GM19025 (cell line): Measurements from ENCODE around the gene RPS15.
"Not testable (repeated sequence)": the region's sequence is repeated elsewhere in the genome, so short reads cannot be mapped to it uniquely, and the experiment has no call there.

Source experiments
- ATAC-seq: cut with Tn5 transposase; IDR thresholded peaks from one replicate; pipeline ENCODE4 v1.9.1; 2021; ENCODE audit warnings: mild to moderate bottlenecking, low read depth, moderate library complexity; ENCODE audit not compliant: unreplicated experiment

The RPS15 gene

GRCh38 chr19:1417681-1418495 is 20.3 kb upstream of the RPS15 start:
- no peak for ATAC-seq

DNA sequence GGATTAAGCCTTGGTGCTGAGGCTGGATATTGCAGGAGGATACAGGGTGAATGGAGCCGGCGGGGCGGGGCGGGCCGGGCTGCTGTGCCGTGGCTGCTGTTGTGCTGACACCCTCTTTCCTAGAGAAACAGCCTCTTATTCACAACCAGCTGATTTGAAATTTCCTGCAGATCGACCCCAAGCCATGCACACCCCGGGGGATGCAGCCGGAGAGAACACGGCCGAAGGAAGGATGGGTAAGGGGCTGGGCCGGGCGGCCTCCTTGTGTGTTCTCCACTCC is 19.8 kb upstream of the RPS15 start:
- ATAC-seq = no peak

DNA sequence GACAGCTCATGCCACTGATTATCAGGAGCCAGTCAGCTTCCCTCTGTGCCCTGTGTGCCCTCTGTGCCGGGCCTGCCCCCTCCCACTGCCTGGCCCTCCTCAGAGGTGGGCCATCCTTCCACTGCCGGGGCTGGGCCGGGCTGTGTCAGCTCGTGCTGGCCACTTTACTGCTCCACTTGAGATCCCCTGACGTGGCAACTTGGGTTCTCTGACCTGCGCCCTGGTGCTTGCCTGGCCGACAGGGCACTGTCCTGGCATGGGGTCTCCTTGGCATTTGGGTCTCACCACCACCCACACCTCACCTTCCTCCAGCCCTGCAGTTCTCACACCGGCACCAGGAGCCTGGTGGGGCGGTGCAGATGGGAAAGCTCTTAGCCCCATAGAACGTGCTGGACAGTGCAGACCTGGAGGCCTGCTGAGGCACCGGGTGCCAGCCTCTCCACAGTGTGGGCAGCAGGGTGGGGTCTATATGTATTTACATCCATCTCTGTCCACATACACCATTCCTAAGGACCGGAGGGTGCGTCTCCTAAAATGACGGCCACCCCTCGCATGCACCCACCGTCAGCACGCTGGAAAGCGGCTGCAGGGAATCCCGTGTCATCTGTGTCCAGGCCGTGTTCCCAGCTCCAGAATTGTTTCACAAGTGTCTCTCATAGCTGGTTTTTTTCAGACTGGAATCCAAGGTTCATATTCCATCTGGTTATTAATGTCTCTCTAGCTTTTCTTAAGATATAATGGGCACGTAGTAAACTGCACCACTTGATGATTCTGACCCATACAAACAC is 19.1 kb upstream of the RPS15 start:
- ATAC-seq = no peak

DNA sequence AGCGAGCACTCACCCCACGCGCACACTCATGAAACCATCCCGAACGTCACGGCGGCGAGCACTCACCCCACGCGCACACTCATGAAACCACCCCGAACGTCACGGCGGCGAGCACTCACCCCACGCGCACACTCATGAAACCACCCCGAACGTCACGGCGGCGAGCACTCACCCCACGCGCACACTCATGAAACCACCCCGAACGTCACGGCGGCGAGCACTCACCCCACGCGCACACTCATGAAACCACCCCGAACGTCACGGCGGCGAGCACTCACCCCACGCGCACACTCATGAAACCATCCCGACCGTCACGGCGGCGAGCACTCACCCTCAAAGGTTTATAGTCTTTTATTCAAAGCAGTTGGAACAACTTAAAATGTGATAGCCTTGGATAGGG is 18.1 kb upstream of the RPS15 start:
- ATAC-seq = not testable (repeated sequence)

DNA sequence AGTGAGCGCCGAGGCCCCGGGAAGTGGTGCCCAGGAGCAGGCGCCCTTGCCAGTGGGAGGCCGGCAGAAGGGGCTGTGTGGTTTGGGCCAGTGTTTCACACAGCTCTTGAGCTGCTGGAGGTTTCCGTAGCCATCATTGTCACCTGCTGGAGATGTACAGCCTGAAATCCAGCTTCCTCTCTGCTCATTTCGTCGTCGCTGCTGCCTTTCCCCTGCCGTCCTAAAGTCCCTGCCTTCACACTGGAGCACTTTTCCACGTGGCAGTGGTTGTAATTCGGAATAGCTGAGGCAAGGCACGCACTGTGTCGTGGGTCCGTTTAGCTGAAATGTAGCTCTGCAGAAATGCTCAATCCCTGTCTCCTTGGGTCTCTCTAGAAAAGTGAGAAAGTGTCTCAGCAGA is 17.6 kb upstream of the RPS15 start:
- ATAC-seq = no peak

DNA sequence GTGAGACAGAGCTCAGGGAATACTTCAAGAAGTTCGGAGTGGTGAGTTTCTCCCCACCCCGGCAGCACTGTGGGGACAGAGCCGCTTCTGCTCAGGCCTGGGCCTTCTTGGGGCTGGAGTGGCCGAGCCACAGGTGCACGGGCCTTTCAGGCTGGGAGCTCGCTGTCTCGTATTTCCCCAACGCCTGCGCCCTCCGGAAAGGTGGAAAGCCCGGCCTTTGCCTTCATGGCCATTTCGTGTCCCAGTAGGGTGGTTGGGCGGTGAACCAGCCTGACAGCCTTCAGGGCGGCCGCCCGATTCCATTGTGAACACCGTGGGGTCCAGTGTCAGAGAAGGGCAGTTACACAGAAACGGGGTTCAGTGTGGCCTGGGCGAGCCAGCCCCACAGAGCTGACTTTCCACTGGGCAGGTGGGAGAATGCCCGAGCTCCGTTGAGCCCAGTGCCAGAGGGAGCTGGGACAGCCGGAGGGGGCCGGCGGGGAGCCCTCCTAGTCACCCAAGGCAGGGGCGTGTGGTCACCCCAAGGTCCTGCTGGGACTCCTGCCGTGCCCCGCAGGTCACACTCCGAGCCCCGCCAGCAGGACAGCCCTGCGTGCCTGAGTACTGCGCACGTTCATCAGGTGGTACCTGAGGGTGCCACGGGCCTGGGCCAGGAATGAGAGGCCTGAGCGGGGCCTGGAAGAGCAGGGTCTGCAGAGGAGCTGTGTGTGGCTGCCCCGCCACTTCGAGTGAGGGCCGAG is 16.8 kb upstream of the RPS15 start:
- ATAC-seq = no peak

- no peak for ATAC-seq
Observed at GRCh38 chr19:1421958-1422305, 16.3 kb upstream of the RPS15 start.

GRCh38 chr19:1422360-1422759 is 15.8 kb upstream of the RPS15 start:
- no peak for ATAC-seq

DNA sequence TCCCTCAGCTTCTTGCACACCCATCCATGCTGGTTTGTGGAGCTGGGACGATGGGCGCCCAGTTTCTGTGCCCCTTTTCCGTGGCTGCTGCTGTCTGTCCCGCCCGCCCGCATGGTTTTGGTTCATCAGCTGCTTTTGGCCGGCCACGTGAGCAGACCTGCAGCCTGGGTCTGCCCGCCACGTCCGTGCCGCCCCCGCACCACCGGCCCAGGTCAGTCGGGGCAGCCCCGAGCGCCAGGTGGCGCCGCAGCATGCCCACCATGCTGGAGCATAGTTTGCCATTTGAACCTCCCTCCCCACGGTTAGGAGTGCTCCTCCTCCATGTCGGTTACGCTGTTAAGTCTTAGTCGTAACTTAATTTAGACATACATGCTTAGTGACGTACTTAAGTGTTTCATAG is 15.3 kb upstream of the RPS15 start:
- ATAC-seq = no peak

- ATAC-seq = no peak
Observed at GRCh38 chr19:1423436-1424191, 14.6 kb upstream of the RPS15 start.

DNA sequence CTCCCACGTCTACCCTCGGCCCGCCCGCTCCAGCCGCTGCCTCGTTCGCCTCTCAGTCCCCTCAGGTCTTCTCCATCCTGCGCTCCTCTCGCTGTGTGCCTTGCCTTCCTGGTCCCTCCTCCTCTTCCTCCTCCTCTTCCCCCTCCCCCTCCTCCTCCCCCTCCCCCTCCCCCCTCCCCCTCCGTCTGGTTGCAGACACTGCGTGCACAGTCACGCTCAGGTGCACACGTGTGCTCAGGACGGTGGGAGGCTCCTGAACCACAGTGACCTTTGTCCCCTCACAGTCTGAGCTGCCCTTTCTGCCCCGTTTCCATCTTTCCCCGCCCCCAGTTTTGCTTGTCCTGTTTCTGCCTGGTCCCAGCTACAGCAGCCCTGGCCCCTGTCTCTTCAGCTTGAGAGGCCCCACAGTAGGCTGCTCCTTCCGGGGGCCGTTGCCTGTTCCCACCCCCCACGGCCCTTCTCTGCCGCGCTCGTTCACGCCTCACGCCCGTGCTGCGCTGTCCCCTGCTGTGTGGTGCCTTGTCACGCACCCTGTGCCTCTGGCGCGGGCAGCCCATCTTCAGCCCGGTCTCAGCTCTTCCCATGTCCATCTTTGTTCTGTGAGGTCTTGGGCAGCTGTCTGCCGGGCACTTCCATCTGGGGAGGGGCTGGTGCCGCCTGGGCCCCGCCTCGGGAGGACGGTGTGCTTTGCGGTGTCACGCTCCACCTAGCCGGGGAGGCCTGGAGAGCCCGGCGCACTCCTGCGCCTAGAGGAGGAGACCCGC is 13.8 kb upstream of the RPS15 start:
- ATAC-seq = no peak

- no peak for ATAC-seq
Observed at GRCh38 chr19:1425102-1425837, 12.9 kb upstream of the RPS15 start.

- ATAC-seq = no peak
Observed at GRCh38 chr19:1425902-1426301, 12.3 kb upstream of the RPS15 start.

DNA sequence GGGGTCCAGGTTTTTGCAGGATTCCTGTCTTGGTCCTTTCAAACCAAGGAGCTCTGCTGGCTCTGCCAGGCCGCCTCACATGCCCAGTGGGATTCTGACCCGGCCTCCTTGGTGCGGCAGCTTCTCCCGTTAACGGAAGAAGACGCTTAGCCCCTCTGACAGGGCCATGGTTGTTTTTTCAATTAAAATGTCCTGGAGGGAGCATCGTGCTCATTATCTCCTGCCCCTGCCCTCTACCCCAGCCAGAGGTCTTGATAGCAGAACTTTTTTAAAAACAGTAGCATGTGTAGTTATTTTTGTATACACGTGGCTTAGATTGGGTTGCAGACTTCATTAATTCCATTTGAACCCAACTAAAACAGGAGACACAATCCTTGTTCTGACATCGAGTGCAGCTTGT is 11.5 kb upstream of the RPS15 start:
- no peak for ATAC-seq

DNA sequence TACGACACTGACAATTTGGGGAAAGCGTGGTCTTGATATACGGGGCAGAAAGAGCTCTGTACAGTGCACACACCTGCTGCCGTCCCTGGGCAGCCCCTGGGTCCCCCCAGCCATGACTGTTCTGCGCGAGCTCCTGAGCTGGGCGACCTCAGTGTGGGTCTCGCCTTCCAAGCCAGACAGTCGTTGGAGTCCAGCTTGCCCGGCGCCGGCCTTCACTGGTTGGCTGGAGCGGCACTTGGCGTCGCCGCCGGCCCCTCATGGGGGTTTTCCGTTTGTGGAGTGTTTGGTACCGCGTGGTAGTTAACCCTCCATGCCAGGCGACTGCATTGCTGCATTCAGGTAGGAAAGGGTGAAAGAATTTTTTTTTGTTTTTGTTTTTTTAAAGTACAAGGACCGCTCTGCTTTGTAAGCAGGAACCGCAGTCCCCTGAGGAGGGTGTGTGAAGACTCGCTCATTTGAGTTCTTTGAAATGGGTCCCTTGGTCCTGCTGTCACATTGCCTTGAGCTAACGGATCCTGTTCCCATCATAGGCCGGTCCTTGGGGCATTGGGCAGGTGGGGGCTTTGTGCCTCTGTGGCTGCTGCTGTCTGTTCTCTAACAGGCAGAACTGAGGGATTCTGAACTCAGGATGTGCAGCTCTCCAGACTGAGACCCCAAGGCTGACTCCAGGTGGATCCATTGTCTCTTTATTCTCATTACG is 10.8 kb upstream of the RPS15 start:
- no peak for ATAC-seq

DNA sequence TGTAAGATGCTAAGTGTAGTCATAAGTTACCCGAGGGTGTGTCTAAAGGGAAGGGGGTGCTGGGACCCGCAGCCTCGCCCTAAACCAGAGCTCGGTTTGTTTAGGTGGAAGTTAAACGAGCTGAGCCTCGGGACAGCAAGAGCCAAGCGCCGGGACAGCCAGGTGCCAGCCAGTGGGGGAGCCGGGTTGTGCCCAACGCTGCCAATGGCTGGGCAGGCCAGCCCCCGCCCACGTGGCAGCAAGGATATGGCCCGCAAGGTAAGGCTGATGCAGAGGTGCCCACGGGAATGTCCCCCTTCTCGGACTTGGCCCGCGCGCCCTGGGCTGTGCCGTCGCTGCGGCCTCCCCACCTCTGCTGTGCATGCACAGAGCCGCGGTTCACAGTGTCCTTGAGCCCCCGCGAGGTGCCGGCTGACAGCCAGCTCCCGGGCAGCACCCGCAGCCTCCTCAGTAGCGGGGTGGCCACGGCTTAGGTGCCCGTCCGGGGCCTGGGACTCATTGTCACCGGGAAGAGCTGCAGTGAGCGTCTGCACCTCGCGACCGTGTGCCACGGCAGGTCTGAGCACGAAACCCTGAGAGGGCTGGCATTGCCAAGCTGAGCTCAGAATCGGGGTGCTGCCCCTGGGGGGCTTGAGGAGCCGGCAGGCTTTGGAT is 9.3 kb upstream of the RPS15 start:
- no peak for ATAC-seq

GRCh38 chr19:1429750-1430149 is 8.4 kb upstream of the RPS15 start:
- ATAC-seq = no peak

GRCh38 chr19:1430246-1430645 is 8.0 kb upstream of the RPS15 start:
- ATAC-seq = no peak
